Activated CD4-positive, alpha-beta memory T cell treated with anti-CD3 and anti-CD28 coated beads, Interleukin-2, amount 10 ng/mL, durations not matched to agents 7 days and 5 days (primary cell): ENCODE results near the gene PLXNB1. TPM values are rescaled to one million over a fixed set of nuclear protein-coding genes. Genes with fewer than 3 reads are reported as not detected.
"Not testable (repeated sequence)": the region's sequence is repeated elsewhere in the genome, so short reads cannot be mapped to it uniquely, and the experiment has no call there.

ENCODE experiments used
- CTCF ChIA-PET: fragments of 350-600 bp; sonication (Branson Sonifier 250); formaldehyde crosslinking; loops from one replicate; lab custom pipeline; 2021; ENCODE audit warnings: antibody characterized with exemption, inconsistent platforms; lab: Charles Lee
- POLR2A ChIA-PET: fragments of 350-600 bp; sonication (Branson Sonifier 250); formaldehyde crosslinking; loops from one replicate; lab custom pipeline; 2021; ENCODE audit warnings: antibody characterized with exemption; lab: Charles Lee
- DNase-seq: peaks from one replicate; pipeline ENCODE4 v3.0.0-alpha.2; 2020
- H3K27ac Mint-ChIP-seq: one replicate; pipeline ENCODE4 v1.8.0; 2021; ENCODE audit warnings: mild to moderate bottlenecking, mixed read lengths
- H3K27me3 Mint-ChIP-seq: one replicate; pipeline ENCODE4 v1.8.0; 2021; ENCODE audit warnings: mixed read lengths
- H3K36me3 Mint-ChIP-seq: one replicate; pipeline ENCODE4 v1.8.0; 2021; ENCODE audit warnings: low read depth, mixed read lengths
- H3K4me1 Mint-ChIP-seq: one replicate; pipeline ENCODE4 v1.8.0; 2021; ENCODE audit warnings: mixed read lengths
- H3K4me3 Mint-ChIP-seq: one replicate; pipeline ENCODE4 v1.8.0; 2021; ENCODE audit warnings: mild to moderate bottlenecking, mixed read lengths
- H3K9me3 Mint-ChIP-seq: one replicate; pipeline ENCODE4 v1.8.0; 2021; ENCODE audit warnings: mixed read lengths
- total RNA-seq, 2 experiments: library from RNA; stranded (reverse); gene quantifications; one replicate each; pipeline ENCODE4 v1.2.3, GENCODE V29; 2021

The PLXNB1 gene
- total RNA-seq, 2 experiments from 2014 or later: 1.7 to 1.9 TPM

- H3K36me3 Mint-ChIP-seq: no peaks in the 10 kb centered on the region
- no peaks in the 10 kb centered on the region for H3K4me1 Mint-ChIP-seq
- H3K4me3 Mint-ChIP-seq: no peak overlapping the region
- no peak overlapping the region for H3K27ac Mint-ChIP-seq
- DNase-seq: no peak
- H3K27me3 Mint-ChIP-seq: no peaks in the 10 kb centered on the region
- H3K9me3 Mint-ChIP-seq: no peaks in the 10 kb centered on the region
- ChIA-PET CTCF (interaction anchor here (1.2 to 12.4 kb wide), 2 partner anchors 28 to 151 kb away, joined by 4 to 261 read pairs; no protein-coding TSS in a partner anchor), POLR2A (interaction anchor here (0.7 to 1.1 kb wide), 2 partner anchors 12 to 129 kb away, joined by 3 read pairs; no protein-coding TSS in a partner anchor)
Measured at GRCh38 chr3:48406443-48407431, 23.1 kb downstream of the PLXNB1 start.

- Mint-ChIP-seq H3K4me3 (no peak overlapping the region), H3K4me1 (peaks cover under 1% of the 10 kb centered on the region), H3K27ac (no peak overlapping the region), H3K9me3 (no peaks in the 10 kb centered on the region), H3K36me3 (no peaks in the 10 kb centered on the region), H3K27me3 (peaks cover under 1% of the 10 kb centered on the region)
- CTCF ChIA-PET: interaction anchor here (12.4 kb wide), 1 partner anchor 29 kb away, joined by 261 read pairs; no protein-coding TSS in a partner anchor
- no peak for DNase-seq
- POLR2A ChIA-PET: no interaction called here
Measured at GRCh38 chr3:48405971-48406370, 23.9 kb downstream of the PLXNB1 start.

DNA sequence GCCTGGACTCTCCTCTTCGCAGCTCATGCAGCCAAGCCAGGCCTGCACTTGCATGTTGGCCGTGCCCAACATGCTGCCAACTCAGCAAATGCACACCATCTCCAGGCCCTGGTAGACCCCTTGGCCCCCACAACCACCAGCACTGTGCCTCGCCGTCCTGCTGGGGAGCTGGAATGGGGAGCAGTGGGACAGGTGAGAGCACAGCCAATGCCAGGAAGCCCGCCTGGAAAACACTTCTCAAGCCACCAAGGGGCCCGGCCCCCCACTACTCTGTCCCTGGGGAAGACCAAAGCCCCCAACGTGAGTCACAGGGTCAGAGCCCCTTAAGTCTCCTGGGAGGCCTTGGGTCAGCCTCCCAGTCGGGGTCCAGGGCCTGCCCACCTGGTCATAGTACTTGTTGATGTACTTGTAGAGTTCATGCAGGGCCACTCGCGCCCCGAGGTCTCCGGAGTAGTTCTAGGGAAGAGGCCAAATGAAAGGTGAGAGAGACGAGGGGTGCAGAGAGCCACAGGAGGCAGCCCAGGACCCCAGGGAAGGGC is 24.5 kb downstream of the PLXNB1 start:
- H3K4me3 Mint-ChIP-seq: no peak overlapping the region
- H3K27me3 Mint-ChIP-seq: peaks cover 2% of the 10 kb centered on the region
- no peaks in the 10 kb centered on the region for H3K9me3 Mint-ChIP-seq
- no peak overlapping the region for H3K27ac Mint-ChIP-seq
- DNase-seq: no peak
- peaks cover 2% of the 10 kb centered on the region for H3K4me1 Mint-ChIP-seq
- ChIA-PET CTCF (interaction anchor here (12.4 kb wide), 1 partner anchor 30 kb away, joined by 261 read pairs; no protein-coding TSS in a partner anchor), POLR2A (no interaction called here)
- H3K36me3 Mint-ChIP-seq: no peaks in the 10 kb centered on the region

DNA sequence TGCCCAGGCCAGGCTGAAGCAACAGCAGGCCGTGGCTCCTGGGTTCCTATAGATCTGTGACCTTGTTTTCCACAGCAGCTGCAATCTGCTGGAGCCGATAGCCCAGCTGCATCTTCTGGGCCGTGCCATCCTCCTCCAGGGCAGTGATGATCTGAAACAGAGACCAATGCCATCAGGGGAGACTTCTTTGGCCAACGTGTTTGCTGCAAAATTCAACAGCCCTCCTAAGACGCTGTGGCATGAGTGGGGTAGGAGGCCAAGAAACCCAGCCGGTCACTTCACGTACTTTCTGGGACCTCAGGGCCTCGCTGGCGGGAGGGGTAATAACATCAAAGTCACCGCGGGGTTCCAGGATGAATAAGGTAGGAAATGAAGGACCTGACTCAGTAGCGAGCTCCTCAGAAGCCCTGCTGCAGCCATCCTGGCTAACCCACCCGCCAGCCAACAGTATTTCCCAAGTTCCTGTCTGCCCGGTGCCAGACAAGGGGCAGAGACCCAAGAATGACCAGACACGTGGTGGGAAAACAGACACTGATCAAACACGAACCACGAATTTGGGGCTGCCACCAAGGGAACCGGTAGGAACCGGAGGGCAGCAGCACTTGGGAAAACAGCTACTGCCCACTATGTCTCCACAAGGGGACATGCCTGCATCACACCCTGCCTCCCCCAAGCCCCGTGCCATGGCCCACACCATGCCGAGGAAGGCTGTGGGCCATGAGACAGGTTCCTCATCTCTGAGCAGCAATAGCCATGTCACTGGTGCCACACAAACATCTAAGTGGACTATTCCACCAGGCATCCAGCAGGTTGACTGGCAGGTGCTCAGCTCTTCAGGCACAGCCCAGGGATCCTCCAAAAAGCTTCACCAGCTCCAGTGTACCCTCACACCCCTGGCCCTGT is 25.2 kb downstream of the PLXNB1 start:
- CTCF ChIA-PET: interaction anchor here (12.4 kb wide), 1 partner anchor 30 kb away, joined by 261 read pairs; no protein-coding TSS in a partner anchor
- POLR2A ChIA-PET: interaction anchor here (1.2 kb wide), 1 partner anchor 36 kb away, joined by 3 read pairs; no protein-coding TSS in a partner anchor
- H3K27ac Mint-ChIP-seq: no peak overlapping the region
- H3K4me1 Mint-ChIP-seq: peaks cover 2% of the 10 kb centered on the region
- peaks cover 2% of the 10 kb centered on the region for H3K27me3 Mint-ChIP-seq
- no peaks in the 10 kb centered on the region for H3K36me3 Mint-ChIP-seq
- no peaks in the 10 kb centered on the region for H3K9me3 Mint-ChIP-seq
- DNase-seq: no peak
- no peak overlapping the region for H3K4me3 Mint-ChIP-seq

- H3K4me1 Mint-ChIP-seq: peaks cover 2% of the 10 kb centered on the region
- POLR2A ChIA-PET: interaction anchor here (1.2 kb wide), 1 partner anchor 37 kb away, joined by 3 read pairs; no protein-coding TSS in a partner anchor
- no peak for DNase-seq
Measured at GRCh38 chr3:48403533-48404439, 26.1 kb downstream of the PLXNB1 start.

DNA sequence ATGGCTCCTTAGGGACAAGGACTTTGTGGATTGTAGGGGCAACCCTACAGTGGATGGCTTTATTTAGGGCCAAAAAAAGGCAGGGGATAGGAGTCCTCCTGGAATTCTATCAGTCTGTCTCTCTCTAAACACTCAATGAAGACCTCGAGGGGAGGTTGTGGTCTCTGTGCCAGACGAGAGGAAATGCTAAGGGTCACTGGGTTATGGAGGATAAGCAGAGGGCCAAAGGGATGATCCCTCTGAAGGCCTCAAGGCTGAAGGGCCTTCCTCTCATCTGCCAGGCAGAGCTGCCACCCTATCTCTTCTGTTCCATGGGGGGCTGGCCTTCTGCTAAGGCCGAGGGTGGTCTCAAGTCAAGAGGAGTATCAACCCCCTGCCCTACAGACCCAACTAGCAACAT is 27.0 kb downstream of the PLXNB1 start:
- ChIA-PET POLR2A (no interaction called here), CTCF (interaction anchor here (1.4 to 12.4 kb wide), 2 partner anchors 32 to 104 kb away, joined by 3 to 261 read pairs; no protein-coding TSS in a partner anchor)
- DNase-seq: no peak
- Mint-ChIP-seq H3K27ac (no peak overlapping the region), H3K4me3 (no peak overlapping the region), H3K36me3 (no peaks in the 10 kb centered on the region), H3K9me3 (no peaks in the 10 kb centered on the region), H3K4me1 (peaks cover 2% of the 10 kb centered on the region), H3K27me3 (peaks cover 2% of the 10 kb centered on the region)

More at GRCh38 chr3:48403533-48404439, 26.1 kb downstream of the PLXNB1 start:
- Mint-ChIP-seq H3K9me3 (no peaks in the 10 kb centered on the region), H3K36me3 (no peaks in the 10 kb centered on the region), H3K27me3 (peaks cover 2% of the 10 kb centered on the region), H3K27ac (no peak overlapping the region), H3K4me3 (no peak overlapping the region)
- CTCF ChIA-PET: interaction anchor here (1.4 to 12.4 kb wide), 2 partner anchors 31 to 103 kb away, joined by 3 to 261 read pairs; no protein-coding TSS in a partner anchor

GRCh38 chr3:48402281-48402732 is 27.6 kb downstream of the PLXNB1 start:
- peaks cover 2% of the 10 kb centered on the region for H3K4me1 Mint-ChIP-seq
- ChIA-PET CTCF (interaction anchor here (0.5 to 12.4 kb wide), 9 partner anchors 21 to 780 kb away, joined by 3 to 261 read pairs (median 12); partner anchors contain the start of genes CCDC51, PFKFB4 and TMA7), POLR2A (no interaction called here)
- peaks cover 2% of the 10 kb centered on the region for H3K27me3 Mint-ChIP-seq
- H3K4me3 Mint-ChIP-seq: no peak overlapping the region
- no peaks in the 10 kb centered on the region for H3K36me3 Mint-ChIP-seq
- H3K9me3 Mint-ChIP-seq: no peaks in the 10 kb centered on the region
- no peak overlapping the region for H3K27ac Mint-ChIP-seq
- DNase-seq: no peak

DNA sequence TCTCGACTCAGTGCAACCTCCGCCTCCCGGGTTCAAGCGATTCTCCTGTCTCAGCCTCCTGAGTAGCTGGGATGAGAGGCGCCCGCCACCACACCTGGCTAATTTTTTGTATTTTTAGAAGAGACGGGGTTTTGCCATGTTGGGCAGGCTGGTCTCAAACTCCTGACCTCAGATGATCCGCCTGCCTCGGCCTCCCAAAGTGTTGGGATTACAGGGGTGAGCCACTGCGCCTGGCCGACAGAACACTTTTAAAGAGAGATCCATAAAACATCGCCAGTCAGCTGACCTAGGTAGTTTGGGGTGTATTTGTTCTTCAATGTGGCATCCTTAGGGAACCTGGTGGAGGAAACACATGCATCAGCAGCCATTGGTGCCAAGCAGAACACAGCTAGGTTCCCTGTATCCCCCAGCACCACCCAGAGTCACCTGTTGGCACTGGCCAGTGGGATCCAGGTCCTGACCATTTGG is 28.4 kb downstream of the PLXNB1 start:
- ChIA-PET CTCF (interaction anchor here (0.7 to 12.4 kb wide), 52 partner anchors 9 to 1859 kb away, joined by 3 to 261 read pairs (median 5); partner anchors contain the start of genes ATRIP, CCDC51, CDC25A and NCKIPSD), POLR2A (interaction anchor here (1.1 to 2.3 kb wide), 6 partner anchors 34 to 157 kb away, joined by 3 to 13 read pairs (median 5); partner anchors contain the start of genes ATRIP, CCDC51, SHISA5 and TMA7)
- not testable (repeated sequence) for H3K9me3 Mint-ChIP-seq, H3K4me1 Mint-ChIP-seq, H3K4me3 Mint-ChIP-seq, H3K27ac Mint-ChIP-seq, H3K36me3 Mint-ChIP-seq, H3K27me3 Mint-ChIP-seq, DNase-seq

- Mint-ChIP-seq H3K4me3 (no peak overlapping the region), H3K27me3 (peaks cover 3% of the 10 kb centered on the region), H3K4me1 (peaks cover 2% of the 10 kb centered on the region), H3K27ac (no peak overlapping the region), H3K9me3 (no peaks in the 10 kb centered on the region), H3K36me3 (no peaks in the 10 kb centered on the region)
- DNase-seq: peak; percentile 72
- CTCF ChIA-PET: interaction anchor here (0.6 to 12.4 kb wide), 70 partner anchors 9 to 1859 kb away, joined by 3 to 261 read pairs (median 4); partner anchors contain the start of genes ATRIP, CCDC51, CDC25A and NCKIPSD
- POLR2A ChIA-PET: interaction anchor here (0.7 to 2.3 kb wide), 7 partner anchors 33 to 158 kb away, joined by 3 to 13 read pairs (median 4); partner anchors contain the start of genes ATRIP, CCDC51, SHISA5 and TMA7
Measured at GRCh38 chr3:48400824-48401433, 29.0 kb downstream of the PLXNB1 start.

DNA sequence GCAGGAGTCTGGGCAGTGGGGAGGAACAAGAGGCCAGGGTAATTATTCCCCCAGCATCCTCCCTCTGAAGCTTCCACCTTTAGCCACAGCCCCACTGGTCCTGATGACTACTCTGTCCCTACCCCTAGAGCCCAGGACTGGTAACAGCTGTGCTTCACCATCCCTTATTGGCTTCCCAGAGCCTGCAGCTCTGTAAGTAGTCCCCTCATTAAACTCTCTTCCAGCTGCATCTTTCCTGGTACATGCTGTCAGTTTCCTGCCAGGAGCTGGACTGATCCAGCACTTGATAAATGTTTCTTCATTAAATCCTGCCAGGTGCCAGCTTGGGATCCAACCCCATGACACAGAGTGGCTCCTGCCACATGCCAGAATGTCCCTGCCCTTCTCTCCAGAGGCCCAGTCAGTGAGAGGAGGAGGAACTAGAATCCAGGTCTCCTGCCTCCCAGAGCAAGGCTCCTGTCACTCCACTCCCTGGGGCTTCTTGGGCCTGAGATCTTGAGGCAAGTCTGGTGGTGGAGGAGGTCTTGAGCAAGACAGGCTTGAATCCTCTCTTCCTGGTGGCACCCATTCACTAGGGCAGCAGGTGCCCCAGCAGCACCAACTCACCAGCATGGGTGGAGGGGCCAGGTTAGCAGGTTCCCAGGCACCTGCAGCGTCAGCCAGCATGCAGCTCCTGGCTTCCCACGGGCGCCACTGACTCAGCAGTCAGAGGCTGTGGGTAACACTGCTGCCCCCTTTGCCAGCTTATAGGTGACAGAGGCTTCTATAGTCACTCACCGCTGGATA is 30.3 kb downstream of the PLXNB1 start:
- ChIA-PET POLR2A (interaction anchor here (1.3 to 2.3 kb wide), 3 partner anchors 9 to 41 kb away, joined by 4 to 13 read pairs (median 10); partner anchors contain the start of genes CCDC51 and TMA7), CTCF (interaction anchor here (1.0 to 12.4 kb wide), 21 partner anchors 8 to 340 kb away, joined by 3 to 261 read pairs (median 6); partner anchors contain the start of genes CCDC51, PFKFB4, SLC26A6 and TMA7)
- Mint-ChIP-seq H3K27ac (no peak overlapping the region), H3K9me3 (no peaks in the 10 kb centered on the region), H3K36me3 (no peaks in the 10 kb centered on the region), H3K27me3 (peaks cover 10% of the 10 kb centered on the region), H3K4me1 (peaks cover 2% of the 10 kb centered on the region), H3K4me3 (no peak overlapping the region)
- DNase-seq: peak; percentile 15
